HCT116 (cell line): ENCODE measurements around the gene MARCHF6. TPM values are rescaled to one million over a fixed set of nuclear protein-coding genes. Genes with fewer than 3 reads are reported as not detected.

ENCODE experiments used
- ATAC-seq: fragments of 200-7000 bp; cut with Tn5 transposase; 2 replicates; pipeline ENCODE4 v1.9.1; 2020; ENCODE audit warnings: mild to moderate bottlenecking, moderate library complexity
- BruUV-seq: library from RNA; stranded (reverse); fragments of 400-500 nt; replicated peaks from 2 replicates; lab custom pipeline; 2021; lab: Mats Ljungman, UMichigan
- CTCF ChIA-PET: fragments of 300-600 bp; sonication (Branson Sonifier 250); formaldehyde crosslinking; loops from one replicate; lab custom pipeline; 2021; ENCODE audit warnings: antibody characterized with exemption; lab: Charles Lee
- POLR2A ChIA-PET: fragments of 300-600, 350-600 bp; sonication (Branson Sonifier 250); formaldehyde crosslinking; loops from one replicate; lab custom pipeline; 2021; ENCODE audit warnings: antibody characterized with exemption; lab: Charles Lee
- RAD21 ChIA-PET, 2 experiments: fragments of 300-600 bp; sonication (Branson Sonifier 250); formaldehyde crosslinking; loops; one replicate each; lab custom pipeline; 2023; ENCODE audit warnings: low total read pairs in 2 of 2; ENCODE audit not compliant: uncharacterized antibody in 2 of 2, unreplicated experiment in 2 of 2, low non-redundant PET in 1 of 2; lab: Charles Lee
- DNase-seq: peaks from one replicate; pipeline ENCODE4 v3.0.0-alpha.2; 2010; ENCODE audit warnings: low read depth, low spot score
- H2AFZ ChIP-seq: fragments of 200-600 bp; shearing (Covaris generic), sonication (generic); 2 replicates; pipeline ENCODE4 v1.6.1; 2017; ENCODE audit warnings: low read depth, mixed run types, mixed read lengths, antibody characterized with exemption, low read length; ENCODE audit not compliant: poor library complexity, severe bottlenecking
- H3K27ac ChIP-seq: 2 replicates; pipeline ENCODE4 v1.5.1; 2012; ENCODE audit warnings: low read depth, low read length
- H3K27me3 ChIP-seq: fragments of 200-600 bp; sonication (generic); 2 replicates; pipeline ENCODE4 v1.6.1; 2016; ENCODE audit warnings: mixed run types, low read length, mixed read lengths; ENCODE audit not compliant: insufficient read depth
- H3K36me3 ChIP-seq, 2 experiments: fragments of 200-500 bp in 1 of 2; fragments of 200-600 bp in 1 of 2; sonication (Bioruptor generic) in 1 of 2; sonication (generic) in 1 of 2; 2 replicates each; pipeline versions ENCODE4 v1.5.1 to v1.6.1; 2014 to 2016; ENCODE audit warnings: low read length in 2 of 2, inconsistent platforms in 1 of 2, mixed read lengths in 1 of 2, mixed run types in 1 of 2; ENCODE audit not compliant: insufficient read depth in 2 of 2, control insufficient read depth in 1 of 2
- H3K4me1 ChIP-seq, 2 experiments: fragments of 200-600 bp in 1 of 2; sonication (generic) in 1 of 2; 2 replicates each; pipeline versions ENCODE4 v1.5.1 to v1.6.1; 2012 to 2017; ENCODE audit warnings: low read length in 2 of 2, inconsistent platforms in 1 of 2, mild to moderate bottlenecking in 1 of 2, mixed read lengths in 1 of 2, mixed run types in 1 of 2, moderate library complexity in 1 of 2; ENCODE audit not compliant: insufficient read depth in 2 of 2, control insufficient read depth in 1 of 2
- H3K4me2 ChIP-seq: fragments of 200-600 bp; sonication (generic); 2 replicates; pipeline ENCODE4 v1.6.1; 2017; ENCODE audit warnings: mixed run types, low read length, mixed read lengths
- H3K4me3 ChIP-seq, 2 experiments: fragments of 200-600 bp in 1 of 2; sonication (generic) in 1 of 2; replicated peaks in 1 of 2; 2 replicates each; pipeline ENCODE4 v1.5.1; 2011 to 2016; ENCODE audit warnings: low read length in 2 of 2, control low read depth in 1 of 2, low read depth in 1 of 2, mild to moderate bottlenecking in 1 of 2, mixed read lengths in 1 of 2, mixed run types in 1 of 2
- H3K79me2 ChIP-seq: fragments of 200-600 bp; sonication (generic); 2 replicates; pipeline ENCODE4 v1.6.1; 2017; ENCODE audit warnings: mild to moderate bottlenecking, mixed run types, low read length, moderate library complexity, mixed read lengths; ENCODE audit not compliant: insufficient read depth
- H3K9ac ChIP-seq: fragments of 200-600 bp; sonication (generic); 2 replicates; pipeline ENCODE4 v1.6.1; 2016; ENCODE audit warnings: low read length, mixed read lengths
- H3K9me2 ChIP-seq: fragments of 200-600 bp; sonication (generic), shearing (Covaris generic); 2 replicates; pipeline ENCODE4 v1.6.1; 2017; ENCODE audit warnings: mixed run types, mild to moderate bottlenecking, moderate library complexity; ENCODE audit not compliant: insufficient read depth
- H3K9me3 ChIP-seq, 2 experiments: fragments of 200-500 bp in 1 of 2; fragments of 200-600 bp in 1 of 2; sonication (Bioruptor generic) in 1 of 2; sonication (generic) in 1 of 2; 2 replicates each; pipeline ENCODE4 v1.6.1; 2014 to 2017; ENCODE audit warnings: low read length in 2 of 2, mixed read lengths in 2 of 2, inconsistent platforms in 1 of 2, low read depth in 1 of 2, mild to moderate bottlenecking in 1 of 2, mixed run types in 1 of 2, moderate library complexity in 1 of 2; ENCODE audit not compliant: control insufficient read depth in 1 of 2, insufficient read depth in 1 of 2
- H4K20me1 ChIP-seq: fragments of 200-600 bp; sonication (generic), shearing (Covaris generic); 2 replicates; pipeline ENCODE4 v1.6.1; 2017; ENCODE audit warnings: mixed run types, mild to moderate bottlenecking, moderate library complexity; ENCODE audit not compliant: insufficient read depth
- CEBPB ChIP-seq: IDR thresholded peaks from 2 replicates; pipeline ENCODE4 v1.6.1; 2012; ENCODE audit warnings: low read depth
- CTCF ChIP-seq, 3 experiments: fragments of 200-600 bp in 1 of 3; sonication (generic) in 1 of 3; IDR thresholded peaks in 2 of 3; conservative IDR thresholded peaks in 1 of 3; 2 replicates each; pipeline ENCODE4 v1.5.1; 2012 to 2017; ENCODE audit warnings: low read depth in 2 of 3, low read length in 2 of 3, antibody characterized with exemption in 1 of 3, borderline replicate concordance in 1 of 3, control low read depth in 1 of 3, mild to moderate bottlenecking in 1 of 3, mixed read lengths in 1 of 3, mixed run types in 1 of 3, moderate library complexity in 1 of 3; ENCODE audit not compliant: insufficient read depth in 1 of 3
- EZH2phosphoT487 ChIP-seq: fragments of 200-600 bp; IDR thresholded peaks from 2 replicates; pipeline ENCODE4 v1.6.1; 2018; ENCODE audit warnings: antibody characterized with exemption, borderline replicate concordance
- POLR2A ChIP-seq: IDR thresholded peaks from 2 replicates; pipeline ENCODE4 v1.7.0; 2011; ENCODE audit warnings: borderline replicate concordance; ENCODE audit not compliant: insufficient read depth, insufficient read length; ENCODE audit errors: extremely low read depth
- POLR2AphosphoS5 ChIP-seq: IDR thresholded peaks from 2 replicates; pipeline ENCODE4 v1.6.1; 2011; ENCODE audit warnings: mild to moderate bottlenecking, low read depth, low read length, moderate library complexity
- REST ChIP-seq: IDR thresholded peaks from 2 replicates; pipeline ENCODE4 v1.6.1; 2012; ENCODE audit warnings: low read depth
- SIN3A ChIP-seq: IDR thresholded peaks from 2 replicates; pipeline ENCODE4 v1.6.1; 2012; ENCODE audit warnings: low read depth
- SRF ChIP-seq: IDR thresholded peaks from 2 replicates; pipeline ENCODE4 v1.6.1; 2012; ENCODE audit warnings: low read depth
- TCF7L2 ChIP-seq: IDR thresholded peaks from 2 replicates; pipeline ENCODE4 v1.7.0; 2011; ENCODE audit warnings: borderline replicate concordance, inconsistent platforms; ENCODE audit not compliant: insufficient read depth, insufficient read length; ENCODE audit errors: extremely low read depth
- YY1 ChIP-seq: IDR thresholded peaks from 2 replicates; pipeline ENCODE4 v1.6.1; 2011; ENCODE audit warnings: low read length, low read depth, moderate library complexity, mild to moderate bottlenecking; ENCODE audit not compliant: insufficient replicate concordance; ENCODE audit errors: extremely low read depth
- ZBTB33 ChIP-seq: IDR thresholded peaks from 2 replicates; pipeline ENCODE4 v1.6.1; 2011; ENCODE audit warnings: mild to moderate bottlenecking, low read length, moderate library complexity; ENCODE audit not compliant: insufficient replicate concordance; ENCODE audit errors: extremely low read depth
- ZFX ChIP-seq: fragments of 450-650 bp; IDR thresholded peaks from 2 replicates; pipeline ENCODE4 v1.6.1; 2017
- ZNF274 ChIP-seq: fragments of 200-500 bp; sonication (Bioruptor generic); IDR thresholded peaks from 2 replicates; pipeline ENCODE4 v1.6.1; 2014; ENCODE audit warnings: mild to moderate bottlenecking, low read depth, low read length, inconsistent platforms
- intact Hi-C: fragments of 100-400 bp; cut with micrococcal nuclease; formaldehyde crosslinking; loops from 2 replicates; pipeline ENCODE4 v1.10.0; 2022
- total RNA-seq: library from RNA; stranded (reverse); gene quantifications from one replicate; pipeline ENCODE4 v1.2.1, GENCODE V29; 2021; ENCODE audit not compliant: unreplicated experiment

Gene MARCHF6
- total RNA-seq, 1 experiment from 2014 or later = 144 TPM

GRCh38 chr5:10351199-10351905, 2.1 kb upstream of the MARCHF6 start (continued):
- TF ChIP-seq REST (no peak), EZH2phosphoT487 (no peak), ZBTB33 (no peak), ZFX (no peak), POLR2AphosphoS5 (no peak), POLR2A (no peak), YY1 (no peak)
- TF ChIP-seq, all 23 proteins: peak for 0

GRCh38 chr5:10351919-10352318, 1.6 kb upstream of the MARCHF6 start:
- DNase-seq = no peak
- H3K4me2 ChIP-seq = peak overlapping the region; percentile 90; the same call in 1 of the 2 replicates
- no peak for ATAC-seq
- no peaks in the 10 kb centered on the region; the same call in 1 of the 2 replicates for H4K20me1 ChIP-seq
- BruUV-seq = no TSS peak
- no peak overlapping the region for H2AFZ ChIP-seq
- no peak overlapping the region for H3K4me3 ChIP-seq
- H3K4me1 ChIP-seq = peaks cover 17 to 24% of the 10 kb centered on the region in 2 experiments
- ChIA-PET RAD21 (no interaction called here), POLR2A (no interaction called here), CTCF (no interaction called here)
- H3K36me3 ChIP-seq = no peaks in the 10 kb centered on the region
- H3K79me2 ChIP-seq = peaks cover 38% of the 10 kb centered on the region
- intact Hi-C loops = no loop called here
- H3K27me3 ChIP-seq = no peaks in the 10 kb centered on the region
- H3K27ac ChIP-seq = no peak overlapping the region
- no peaks in the 10 kb centered on the region for H3K9me3 ChIP-seq
- no peak overlapping the region for H3K9ac ChIP-seq
- H3K9me2 ChIP-seq = no peaks in the 10 kb centered on the region
- no peak for TF ChIP-seq CTCF (IDR thresholded peaks at IDR 0.05 in 2 of 3, conservative IDR thresholded peaks at IDR 0.05 in 1 of 3; ENCODE audit: borderline replicate concordance in 1 of 3, insufficient read depth in 1 of 3, low read depth in 2 of 3, low read length in 2 of 3)
- no peak for TF ChIP-seq CEBPB
- no peak for TF ChIP-seq SIN3A
- no peak for TF ChIP-seq SRF
- TF ChIP-seq ZNF274 = no peak
- no peak for TF ChIP-seq TCF7L2
- TF ChIP-seq YY1 = no peak
